Measurements from ENCODE around the gene HTR5A.

The HTR5A gene

DNA sequence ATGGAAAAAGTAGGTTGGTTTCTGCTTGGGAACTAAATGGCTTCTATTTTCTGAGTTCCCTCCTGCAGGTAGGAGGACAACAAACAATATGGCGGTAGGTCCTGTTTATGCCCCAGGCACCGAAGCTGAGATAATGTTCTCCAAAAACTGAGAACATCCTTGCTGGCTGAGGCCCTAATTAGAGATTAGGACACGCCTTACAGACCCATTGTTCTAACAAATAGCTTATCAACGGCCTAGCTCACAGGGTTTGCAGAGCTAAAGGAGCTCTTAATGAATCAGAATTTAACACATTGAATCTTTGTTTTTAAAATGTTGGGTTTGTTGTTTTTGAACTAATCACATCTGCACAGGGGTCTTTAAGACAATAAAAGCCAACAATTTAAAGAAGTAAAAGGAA, 37.0 kb downstream of the HTR5A start:
- H3K9ac ChIP-seq (ENCODE audit: low read depth, low read length) = no peak overlapping the region
- no peaks in the 10 kb centered on the region for H3K36me3 ChIP-seq (ENCODE audit: insufficient read depth, low read length)
- H3K4me1 ChIP-seq (ENCODE audit: insufficient read depth, low read length) = no peaks in the 10 kb centered on the region; the same call in 1 of the 2 replicates
- H3K9me3 ChIP-seq (ENCODE audit: control insufficient read depth, insufficient read depth, low read length) = no peaks in the 10 kb centered on the region

DNA sequence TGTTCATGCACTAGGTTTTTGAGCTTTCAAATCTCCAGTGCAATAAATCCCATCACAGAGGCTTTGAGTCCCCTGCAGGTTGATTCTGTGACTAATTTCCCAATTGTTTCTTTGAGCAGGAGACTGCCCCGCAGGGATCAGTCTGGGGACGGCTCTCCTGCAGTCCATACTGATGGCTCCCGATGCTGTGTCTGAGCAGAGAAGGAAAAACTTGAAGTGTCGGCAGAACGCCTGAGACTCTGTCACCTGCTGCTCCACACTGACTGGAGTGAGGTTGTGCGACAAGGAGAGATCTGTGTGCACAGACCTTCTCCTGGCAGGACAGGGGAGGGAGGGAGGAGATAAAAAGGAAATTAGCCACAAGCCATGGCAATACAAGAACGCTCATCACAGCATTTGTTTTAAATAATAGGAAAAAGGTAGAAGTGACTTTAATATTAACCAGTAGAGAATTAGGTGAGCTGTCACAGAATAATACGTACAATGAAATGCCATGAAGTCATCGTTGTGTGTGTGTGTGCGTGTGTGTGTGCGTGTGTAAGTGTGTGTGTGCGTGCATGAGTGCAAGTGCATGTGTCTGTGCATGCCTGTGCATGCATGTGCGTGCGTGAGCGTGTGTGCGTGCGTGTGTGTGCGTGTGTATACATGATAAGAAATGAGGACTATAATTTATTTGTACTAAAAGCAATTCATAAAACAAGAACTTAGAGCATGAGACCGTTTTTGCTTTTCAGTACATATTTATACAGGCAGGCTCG, 38.2 kb downstream of the HTR5A start:
- Histone ChIP-seq H3K4me1 (ENCODE audit: insufficient read depth, low read length) (no peaks in the 10 kb centered on the region; the same call in 1 of the 2 replicates), H3K9me3 (ENCODE audit: control insufficient read depth, insufficient read depth, low read length) (no peaks in the 10 kb centered on the region), H3K9ac (ENCODE audit: low read depth, low read length) (no peak overlapping the region), H3K36me3 (ENCODE audit: insufficient read depth, low read length) (no peaks in the 10 kb centered on the region)

DNA sequence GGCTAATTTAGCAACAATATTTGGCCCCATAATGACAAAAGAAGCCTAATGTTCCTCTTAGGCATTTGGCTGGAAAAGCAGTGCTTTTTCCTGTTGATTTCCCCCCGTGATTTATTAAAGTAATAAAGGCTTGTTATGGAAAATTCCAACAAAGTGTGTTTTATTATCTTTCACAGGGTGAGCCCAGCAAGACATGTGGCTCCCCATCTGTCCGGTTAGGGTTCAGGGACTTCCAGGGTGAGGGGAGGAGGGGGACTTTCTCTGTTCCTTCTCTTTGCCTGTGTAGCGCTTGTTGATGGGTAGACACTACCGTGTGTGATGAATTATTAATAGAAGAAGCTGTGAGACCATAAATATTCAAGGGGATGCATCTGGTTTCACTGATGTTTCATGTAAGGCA, 39.0 kb downstream of the HTR5A start:
- H3K36me3 ChIP-seq (ENCODE audit: insufficient read depth, low read length) = no peaks in the 10 kb centered on the region
- no peak overlapping the region for H3K9ac ChIP-seq (ENCODE audit: low read depth, low read length)
- no peaks in the 10 kb centered on the region for H3K9me3 ChIP-seq (ENCODE audit: control insufficient read depth, insufficient read depth, low read length)
- H3K4me1 ChIP-seq (ENCODE audit: insufficient read depth, low read length) = no peaks in the 10 kb centered on the region; the same call in 1 of the 2 replicates

DNA sequence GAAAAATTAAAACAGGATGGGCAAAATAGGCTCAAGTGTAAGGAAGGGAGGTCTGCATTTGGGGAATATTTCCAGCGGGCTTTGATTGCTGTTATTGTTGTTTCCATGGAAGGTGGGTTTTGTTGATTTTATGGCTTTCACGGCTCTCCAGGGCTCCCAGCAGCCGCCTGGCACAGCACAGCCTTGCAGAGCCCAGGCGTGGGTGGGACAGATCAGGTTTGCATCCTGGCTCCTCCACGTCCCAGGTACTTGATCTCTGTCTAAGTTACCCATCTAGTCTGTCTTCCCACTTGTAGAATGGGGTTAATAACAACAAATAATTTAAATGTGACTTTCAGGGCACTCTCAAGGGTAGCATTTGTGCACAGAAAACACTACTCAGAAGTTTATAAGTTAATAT, 45.2 kb downstream of the HTR5A start:
- H3K36me3 ChIP-seq (ENCODE audit: insufficient read depth, low read length) = no peaks in the 10 kb centered on the region
- no peak overlapping the region for H3K9ac ChIP-seq (ENCODE audit: low read depth, low read length)
- no peaks in the 10 kb centered on the region for H3K4me1 ChIP-seq (ENCODE audit: insufficient read depth, low read length)
- H3K9me3 ChIP-seq (ENCODE audit: control insufficient read depth, insufficient read depth, low read length) = no peaks in the 10 kb centered on the region; the same call in 1 of the 2 replicates

DNA sequence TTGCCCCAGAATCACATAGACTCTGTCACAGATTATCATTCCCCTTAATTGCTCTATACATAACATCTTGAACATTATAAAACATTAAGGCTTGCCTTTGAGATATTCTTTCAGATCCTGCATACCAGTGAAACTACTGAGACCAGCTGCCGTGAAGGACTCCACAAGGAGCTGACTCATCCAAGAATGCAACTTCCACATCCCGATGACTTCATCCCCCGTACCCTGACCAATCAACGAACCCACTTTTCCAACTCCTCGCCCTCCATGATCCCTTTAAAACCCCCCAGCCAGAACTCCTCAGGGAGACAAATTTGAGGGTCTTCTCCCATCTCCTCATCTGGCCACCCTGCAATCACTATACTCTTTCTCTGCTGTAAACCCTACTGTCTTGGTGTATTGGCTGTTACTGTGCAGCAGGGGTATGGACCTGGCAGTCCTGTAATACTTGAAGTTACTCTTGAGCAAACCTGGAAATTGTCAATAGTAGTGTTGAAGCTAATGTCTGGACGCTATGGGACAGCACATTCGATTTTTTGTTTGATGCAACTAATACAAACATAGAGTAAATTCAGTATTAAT, 49.8 kb downstream of the HTR5A start:
- peaks cover 3% of the 10 kb centered on the region; the same call in 1 of the 2 replicates for H3K4me1 ChIP-seq (ENCODE audit: insufficient read depth, low read length)
- H3K36me3 ChIP-seq (ENCODE audit: insufficient read depth, low read length) = no peaks in the 10 kb centered on the region
- H3K9ac ChIP-seq (ENCODE audit: low read depth, low read length) = no peak overlapping the region
- H3K9me3 ChIP-seq (ENCODE audit: control insufficient read depth, insufficient read depth, low read length) = no peaks in the 10 kb centered on the region; the same call in 1 of the 2 replicates

DNA sequence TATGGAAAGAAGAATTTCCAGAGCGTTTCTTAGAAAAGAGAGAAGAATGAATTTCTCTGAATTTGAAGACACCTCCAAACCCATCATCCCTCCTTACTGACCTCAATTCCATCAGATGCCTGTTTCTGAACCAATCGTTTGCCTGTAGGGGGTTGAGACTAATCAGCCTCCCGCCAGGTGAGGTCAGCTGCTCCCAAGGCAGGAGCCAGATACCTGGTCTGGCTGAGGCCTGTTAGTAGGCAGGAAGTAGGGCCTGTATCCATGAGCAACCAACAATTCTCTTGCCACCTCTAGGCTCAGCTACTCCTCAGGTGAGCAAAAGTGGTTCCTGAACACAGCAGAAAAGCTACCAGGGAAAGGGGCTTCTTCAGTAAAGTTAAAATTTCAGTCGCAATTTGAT, 50.3 kb downstream of the HTR5A start:
- H3K4me1 ChIP-seq (ENCODE audit: insufficient read depth, low read length) = peaks cover 3% of the 10 kb centered on the region; the same call in 1 of the 2 replicates
- H3K9me3 ChIP-seq (ENCODE audit: control insufficient read depth, insufficient read depth, low read length) = no peaks in the 10 kb centered on the region; the same call in 1 of the 2 replicates
- no peak overlapping the region for H3K9ac ChIP-seq (ENCODE audit: low read depth, low read length)
- no peaks in the 10 kb centered on the region for H3K36me3 ChIP-seq (ENCODE audit: insufficient read depth, low read length)

DNA sequence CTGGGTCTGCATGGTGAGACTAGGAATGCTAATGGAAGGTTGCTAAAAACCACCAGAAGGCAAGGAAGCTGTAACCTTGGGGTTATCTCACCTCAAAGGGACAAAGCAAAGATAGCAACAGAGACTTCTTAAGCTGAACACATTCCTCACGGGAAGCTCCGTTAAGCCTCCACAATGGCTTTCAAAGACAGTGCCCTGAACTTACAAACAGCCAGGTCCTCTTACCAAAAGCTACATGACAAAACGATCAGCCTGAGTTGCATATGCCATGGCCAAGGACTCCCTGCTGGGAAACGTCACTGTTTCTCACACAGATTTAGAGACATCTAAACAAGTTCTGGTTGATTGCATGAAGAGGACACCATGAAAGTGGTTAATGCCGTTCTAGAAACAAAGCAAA, 52.7 kb downstream of the HTR5A start:
- Histone ChIP-seq H3K9ac (ENCODE audit: low read depth, low read length) (no peak overlapping the region), H3K4me1 (ENCODE audit: insufficient read depth, low read length) (peaks cover 3% of the 10 kb centered on the region; the same call in 1 of the 2 replicates), H3K36me3 (ENCODE audit: insufficient read depth, low read length) (no peaks in the 10 kb centered on the region), H3K9me3 (ENCODE audit: control insufficient read depth, insufficient read depth, low read length) (no peaks in the 10 kb centered on the region; the same call in 1 of the 2 replicates)

DNA sequence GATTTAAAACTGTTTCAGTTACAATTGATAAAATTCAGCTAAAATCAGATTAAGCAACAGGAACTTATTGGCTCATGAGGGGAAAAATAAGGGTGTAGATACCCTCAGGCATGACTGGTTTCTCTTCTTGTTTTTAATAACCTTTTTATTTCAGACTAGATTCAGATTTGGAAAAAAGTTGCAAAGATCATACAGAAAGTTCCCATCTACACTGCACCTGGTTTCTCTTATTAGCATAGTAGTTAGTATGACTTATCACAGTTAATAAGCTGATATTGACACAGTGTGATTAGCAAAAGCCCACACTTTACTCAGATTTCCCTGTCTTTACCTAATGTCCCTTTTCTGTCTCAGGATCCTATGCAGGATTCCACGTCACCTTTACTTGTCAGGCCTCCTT, 53.3 kb downstream of the HTR5A start:
- Histone ChIP-seq H3K9me3 (ENCODE audit: control insufficient read depth, insufficient read depth, low read length) (no peaks in the 10 kb centered on the region; the same call in 1 of the 2 replicates), H3K4me1 (ENCODE audit: insufficient read depth, low read length) (peaks cover 3% of the 10 kb centered on the region; the same call in 1 of the 2 replicates), H3K9ac (ENCODE audit: low read depth, low read length) (no peak overlapping the region), H3K36me3 (ENCODE audit: insufficient read depth, low read length) (no peaks in the 10 kb centered on the region)

DNA sequence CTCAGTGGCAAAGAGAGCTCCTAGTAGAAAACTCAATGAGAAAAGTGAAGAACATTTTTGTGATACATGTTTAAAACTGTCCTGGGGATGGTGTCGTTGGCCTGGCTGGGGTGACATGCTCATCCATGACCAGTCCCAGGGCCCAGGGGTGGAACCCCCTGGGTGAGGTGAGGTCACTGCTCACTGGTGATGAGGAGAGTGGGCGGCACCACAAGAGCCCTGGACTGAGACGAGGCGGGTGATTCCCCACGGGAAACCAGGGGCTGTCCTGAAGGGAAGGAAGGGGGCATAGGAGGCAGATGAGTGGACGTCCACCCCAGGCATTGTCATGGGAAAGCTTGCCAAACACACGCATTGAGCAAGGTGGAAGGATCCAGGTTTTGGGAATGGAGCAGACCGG, 54.6 kb downstream of the HTR5A start:
- Histone ChIP-seq H3K36me3 (ENCODE audit: insufficient read depth, low read length) (no peaks in the 10 kb centered on the region), H3K4me1 (ENCODE audit: insufficient read depth, low read length) (peaks cover 3% of the 10 kb centered on the region; the same call in 1 of the 2 replicates), H3K9ac (ENCODE audit: low read depth, low read length) (no peak overlapping the region), H3K9me3 (ENCODE audit: control insufficient read depth, insufficient read depth, low read length) (no peaks in the 10 kb centered on the region; the same call in 1 of the 2 replicates)

DNA sequence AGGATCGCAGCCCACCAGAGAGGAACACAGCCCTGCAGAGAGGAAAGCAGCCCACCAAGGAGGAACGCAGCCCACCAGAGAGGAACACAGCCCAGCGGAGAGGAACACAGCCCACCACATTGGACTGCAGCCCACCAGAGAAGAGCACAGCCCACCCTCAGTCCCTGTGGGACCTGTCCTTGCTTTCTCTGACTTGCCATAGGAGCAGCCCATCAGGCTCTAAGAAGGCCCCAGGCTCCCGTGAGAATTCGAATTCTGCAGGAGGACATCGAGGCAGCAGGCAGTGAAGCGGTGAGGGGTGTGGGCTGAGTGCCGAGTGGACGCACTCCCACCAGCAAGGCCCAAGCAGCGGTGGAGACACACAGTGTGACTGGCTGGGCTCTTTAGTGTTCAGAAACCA, 59.1 kb downstream of the HTR5A start:
- Histone ChIP-seq H3K9ac (ENCODE audit: low read depth, low read length) (no peak overlapping the region), H3K9me3 (ENCODE audit: control insufficient read depth, insufficient read depth, low read length) (no peaks in the 10 kb centered on the region), H3K4me1 (ENCODE audit: insufficient read depth, low read length) (no peaks in the 10 kb centered on the region), H3K36me3 (ENCODE audit: insufficient read depth, low read length) (no peaks in the 10 kb centered on the region)

DNA sequence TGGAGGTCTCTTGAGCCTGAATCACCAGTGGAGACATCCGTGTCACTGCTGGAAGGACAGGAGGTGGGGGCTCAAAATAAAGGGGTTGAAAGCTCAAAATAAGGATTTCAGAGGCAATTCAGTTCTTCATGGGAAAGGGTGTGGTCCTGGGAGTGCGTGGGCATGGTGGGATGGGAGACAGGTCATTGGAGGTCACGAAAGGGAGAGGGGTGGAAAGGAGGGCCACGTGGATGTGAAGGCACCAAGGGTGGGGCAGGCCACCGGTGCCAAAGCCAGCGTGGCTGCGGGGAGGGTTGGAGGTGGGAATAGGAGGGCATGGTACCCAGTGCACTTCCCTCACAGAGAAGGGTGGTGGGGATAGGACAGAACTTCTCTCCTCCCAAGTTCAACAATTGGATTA, 59.7 kb downstream of the HTR5A start:
- no peaks in the 10 kb centered on the region for H3K36me3 ChIP-seq (ENCODE audit: insufficient read depth, low read length)
- no peak overlapping the region for H3K9ac ChIP-seq (ENCODE audit: low read depth, low read length)

DNA sequence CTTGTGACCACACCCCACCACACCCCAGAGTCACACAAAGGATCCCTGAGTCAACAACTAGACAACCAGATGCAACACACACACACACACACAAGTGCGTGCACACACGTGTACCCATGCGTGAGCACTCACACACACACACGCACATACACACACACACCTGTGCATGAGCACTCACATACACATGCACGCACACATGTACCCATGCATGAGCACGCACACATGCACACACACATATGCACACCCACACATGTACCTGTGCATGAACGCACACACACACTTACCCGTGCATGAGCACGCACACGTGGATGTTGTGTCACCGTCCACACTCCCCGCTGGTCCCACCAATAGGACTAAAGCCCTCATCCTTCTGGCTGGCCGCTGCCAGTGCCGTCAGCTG, 60.4 kb downstream of the HTR5A start:
- no peaks in the 10 kb centered on the region for H3K4me1 ChIP-seq (ENCODE audit: insufficient read depth, low read length)
- no peaks in the 10 kb centered on the region for H3K9me3 ChIP-seq (ENCODE audit: control insufficient read depth, insufficient read depth, low read length)
- H3K9ac ChIP-seq (ENCODE audit: low read depth, low read length) = no peak overlapping the region
- H3K36me3 ChIP-seq (ENCODE audit: insufficient read depth, low read length) = no peaks in the 10 kb centered on the region

More for the DNA sequence above, 59.7 kb downstream of the HTR5A start:
- H3K9me3 ChIP-seq (ENCODE audit: control insufficient read depth, insufficient read depth, low read length) = no peaks in the 10 kb centered on the region
- H3K4me1 ChIP-seq (ENCODE audit: insufficient read depth, low read length) = no peaks in the 10 kb centered on the region

DNA sequence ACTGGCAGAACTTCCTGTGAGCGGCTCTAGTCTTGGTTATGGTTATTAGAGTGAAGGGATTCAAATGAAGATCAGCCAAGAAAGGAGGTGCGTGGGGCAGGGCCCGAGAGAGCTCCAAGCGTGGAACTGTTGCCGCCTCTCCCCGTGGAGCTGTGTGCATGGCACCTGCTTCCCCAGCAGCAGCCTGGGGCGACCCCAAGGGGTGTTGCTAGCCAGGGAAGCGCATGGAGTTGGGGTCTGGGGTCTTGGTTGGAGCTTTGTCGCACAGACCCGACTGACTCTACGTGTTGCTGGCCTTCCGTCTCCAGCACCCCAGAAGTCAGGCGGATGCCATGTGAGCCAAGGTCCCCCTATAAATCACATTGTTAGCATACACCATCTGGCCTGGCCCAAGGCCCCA, 61.0 kb downstream of the HTR5A start:
- no peak overlapping the region for H3K9ac ChIP-seq (ENCODE audit: low read depth, low read length)
- no peaks in the 10 kb centered on the region for H3K9me3 ChIP-seq (ENCODE audit: control insufficient read depth, insufficient read depth, low read length)
- no peaks in the 10 kb centered on the region for H3K36me3 ChIP-seq (ENCODE audit: insufficient read depth, low read length)
- no peaks in the 10 kb centered on the region for H3K4me1 ChIP-seq (ENCODE audit: insufficient read depth, low read length)

DNA sequence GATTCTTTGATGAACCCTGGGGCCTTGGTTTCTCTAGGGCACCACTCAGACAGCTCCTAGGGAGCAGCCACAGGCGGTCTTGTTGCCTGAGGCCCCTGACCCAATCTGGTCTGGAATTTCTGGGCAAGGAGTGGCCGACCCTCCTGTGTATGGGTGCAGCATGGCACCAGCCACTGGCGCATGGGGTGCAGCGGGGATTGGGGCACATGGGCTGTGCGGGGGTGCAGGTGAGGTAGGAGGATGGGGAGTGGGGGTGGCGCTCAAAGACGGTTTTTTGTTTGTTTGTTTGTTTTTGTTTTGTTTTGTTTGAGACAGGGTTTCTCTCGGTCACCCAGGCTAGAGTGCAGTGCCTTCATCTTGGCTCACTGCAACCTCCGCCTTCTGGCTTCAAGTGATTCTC, 62.3 kb downstream of the HTR5A start:
- Histone ChIP-seq H3K4me1 (ENCODE audit: insufficient read depth, low read length) (no peaks in the 10 kb centered on the region), H3K9ac (ENCODE audit: low read depth, low read length) (no peak overlapping the region), H3K36me3 (ENCODE audit: insufficient read depth, low read length) (no peaks in the 10 kb centered on the region), H3K9me3 (ENCODE audit: control insufficient read depth, insufficient read depth, low read length) (no peaks in the 10 kb centered on the region)

DNA sequence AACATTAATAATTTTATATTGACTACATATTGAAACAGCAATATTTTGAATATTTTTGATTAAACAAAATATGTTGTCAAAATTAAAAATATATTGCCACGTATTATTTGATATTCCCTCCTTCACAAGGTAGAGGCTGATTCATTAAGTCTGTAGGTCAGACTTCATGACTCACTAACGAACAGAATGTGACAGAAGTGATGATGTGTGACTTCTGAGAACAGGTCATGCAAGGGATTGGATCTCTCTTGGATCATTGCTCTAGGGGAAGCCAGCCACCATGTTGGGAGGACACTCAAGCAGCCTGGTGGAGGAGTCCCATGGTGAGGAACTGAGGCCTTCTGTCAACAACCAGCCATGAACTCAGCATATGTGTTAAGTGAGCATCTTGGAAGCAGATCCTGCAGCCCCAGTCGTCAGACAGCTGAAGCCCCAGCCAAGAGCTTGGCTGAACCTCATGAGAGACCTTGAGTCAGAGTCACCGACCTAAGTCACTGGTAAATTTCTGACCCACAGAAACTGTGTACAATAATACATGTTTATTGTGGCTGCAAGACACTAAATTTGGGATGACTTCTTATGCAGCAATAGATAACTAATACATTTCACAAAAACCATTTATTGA, 66.6 kb downstream of the HTR5A start:
- H3K9ac ChIP-seq (ENCODE audit: low read depth, low read length) = no peak overlapping the region
- H3K9me3 ChIP-seq (ENCODE audit: control insufficient read depth, insufficient read depth, low read length) = no peaks in the 10 kb centered on the region
- H3K36me3 ChIP-seq (ENCODE audit: insufficient read depth, low read length) = no peaks in the 10 kb centered on the region
- H3K4me1 ChIP-seq (ENCODE audit: insufficient read depth, low read length) = no peaks in the 10 kb centered on the region
